H1 (cell line): Measurements from ENCODE around the gene SF3B1. TPM values are rescaled to one million over a fixed set of nuclear protein-coding genes. Genes with fewer than 3 reads are reported as not detected.

Experiments used
- CTCF ChIA-PET: fragments of 300-600 bp; sonication (Branson Sonifier 250); formaldehyde crosslinking; loops from one replicate; lab custom pipeline; 2021; ENCODE audit not compliant: partially characterized antibody; lab: Charles Lee
- POLR2A ChIA-PET: fragments of 300-600 bp; sonication (Branson Sonifier 250); formaldehyde crosslinking; loops from one replicate; lab custom pipeline; 2021; ENCODE audit warnings: inconsistent platforms; ENCODE audit not compliant: partially characterized antibody; lab: Charles Lee
- DNase-seq, 2 experiments: peaks; one replicate each; pipeline versions ENCODE4 v3.0.0 to v3.0.0-alpha.2; 2010 to 2022; ENCODE audit warnings: low spot score in 2 of 2, low read depth in 1 of 2, mixed read lengths in 1 of 2
- FAIRE-seq: peaks from 2 replicates; lab custom pipeline; 2011; peaks lifted over from hg19 to GRCh38; lab: Jason Lieb, UNC
- H2AFZ ChIP-seq: 2 replicates; pipeline ENCODE4 v1.8.1; 2012; ENCODE audit warnings: low read length, inconsistent platforms
- H2AK5ac ChIP-seq: 2 replicates; pipeline ENCODE4 v1.6.1; 2013; ENCODE audit warnings: low read depth, low read length
- H2BK120ac ChIP-seq: replicated peaks from 2 replicates; pipeline ENCODE3; 2013; ENCODE audit warnings: low read depth, low read length, inconsistent platforms
- H2BK12ac ChIP-seq: 2 replicates; pipeline ENCODE4 v1.6.1; 2013; ENCODE audit warnings: low read depth, low read length
- H2BK15ac ChIP-seq: 2 replicates; pipeline ENCODE4 v1.6.1; 2013; ENCODE audit warnings: low read length
- H2BK20ac ChIP-seq: 2 replicates; pipeline ENCODE4 v1.6.1; 2013; ENCODE audit warnings: low read length
- H2BK5ac ChIP-seq: 2 replicates; pipeline ENCODE4 v1.6.1; 2013; ENCODE audit warnings: low read depth, low read length
- H3K14ac ChIP-seq: 2 replicates; pipeline ENCODE4 v1.6.1; 2013; ENCODE audit warnings: inconsistent platforms; ENCODE audit not compliant: insufficient read length
- H3K18ac ChIP-seq: 2 replicates; pipeline ENCODE4 v1.6.1; 2013; ENCODE audit warnings: low read length; ENCODE audit errors: extremely low read depth
- H3K23ac ChIP-seq: 2 replicates; pipeline ENCODE4 v1.6.1; 2013; ENCODE audit warnings: inconsistent platforms; ENCODE audit not compliant: insufficient read length
- H3K23me2 ChIP-seq: 2 replicates; pipeline ENCODE4 v1.6.1; 2013; ENCODE audit warnings: low read depth, low read length
- H3K27ac ChIP-seq: 2 replicates; pipeline ENCODE4 v1.6.1; 2011; ENCODE audit warnings: low read depth, low read length, inconsistent platforms
- H3K27me3 ChIP-seq, 4 experiments: replicated peaks in 1 of 4; 1 replicate in 1 of 4; 2 replicates in 3 of 4; pipeline versions ENCODE4 v1.6.1 to v1.8.1; 2011 to 2013; ENCODE audit warnings: low read length in 3 of 4, mild to moderate bottlenecking in 3 of 4, inconsistent platforms in 2 of 4, mixed read lengths in 2 of 4, moderate library complexity in 1 of 4; ENCODE audit not compliant: control insufficient read depth in 3 of 4, insufficient read depth in 3 of 4; ENCODE audit errors: extremely low read depth in 1 of 4
- H3K36me3 ChIP-seq, 4 experiments: 2 replicates each; pipeline versions ENCODE4 v1.6.1 to v1.8.1; 2011 to 2013; ENCODE audit warnings: mild to moderate bottlenecking in 4 of 4, low read length in 3 of 4, moderate library complexity in 2 of 4, control low read depth in 1 of 4, inconsistent platforms in 1 of 4; ENCODE audit not compliant: insufficient read depth in 4 of 4, control insufficient read depth in 2 of 4
- H3K4ac ChIP-seq: replicated peaks from 2 replicates; pipeline ENCODE3; 2013; ENCODE audit warnings: low read length, low read depth, mixed read lengths, inconsistent platforms; ENCODE audit not compliant: insufficient read length
- H3K4me1 ChIP-seq, 4 experiments: replicated peaks in 1 of 4; 1 replicate in 1 of 4; 2 replicates in 3 of 4; pipeline versions ENCODE4 v1.6.1 to v1.8.1; 2011 to 2013; ENCODE audit warnings: low read length in 3 of 4, inconsistent platforms in 2 of 4, mixed read lengths in 1 of 4; ENCODE audit not compliant: insufficient read depth in 4 of 4, control insufficient read depth in 3 of 4
- H3K4me2 ChIP-seq, 2 experiments: 2 replicates each; pipeline versions ENCODE4 v1.6.1 to v1.8.1; 2011 to 2013; ENCODE audit warnings: low read depth in 2 of 2, low read length in 2 of 2, control low read depth in 1 of 2, inconsistent platforms in 1 of 2, mild to moderate bottlenecking in 1 of 2; ENCODE audit not compliant: insufficient read depth in 1 of 2
- H3K4me3 ChIP-seq, 4 experiments: fragments of 200-600, 300-600 bp in 1 of 4; sonication (generic), shearing (Covaris generic), sonication (Bioruptor Twin) in 1 of 4; 2 replicates each; pipeline versions ENCODE4 v1.5.1 to v1.8.1; 2011 to 2016; ENCODE audit warnings: low read length in 4 of 4, low read depth in 3 of 4, control low read depth in 2 of 4, inconsistent platforms in 2 of 4, mild to moderate bottlenecking in 2 of 4, mixed read lengths in 1 of 4, moderate library complexity in 1 of 4; ENCODE audit not compliant: insufficient read depth in 2 of 4; ENCODE audit errors: extremely low read depth in 1 of 4
- H3K56ac ChIP-seq: replicated peaks from 2 replicates; pipeline ENCODE3; 2013; ENCODE audit warnings: low read depth, mild to moderate bottlenecking, mixed read lengths, low read length, inconsistent platforms; ENCODE audit not compliant: insufficient read length
- H3K79me1 ChIP-seq: 2 replicates; pipeline ENCODE4 v1.6.1; 2013; ENCODE audit warnings: low read depth, low read length, control low read depth
- H3K79me2 ChIP-seq, 2 experiments: 2 replicates each; pipeline versions ENCODE4 v1.6.1 to v1.8.1; 2012 to 2013; ENCODE audit warnings: low read length in 2 of 2, mild to moderate bottlenecking in 2 of 2, inconsistent platforms in 1 of 2; ENCODE audit not compliant: insufficient read depth in 2 of 2, control insufficient read depth in 1 of 2
- H3K9ac ChIP-seq, 4 experiments: replicated peaks in 1 of 4; 1 replicate in 1 of 4; 2 replicates in 3 of 4; pipeline versions ENCODE4 v1.6.1 to v1.8.1; 2011 to 2013; ENCODE audit warnings: low read depth in 3 of 4, low read length in 3 of 4, control low read depth in 2 of 4, mild to moderate bottlenecking in 2 of 4, moderate library complexity in 2 of 4, inconsistent platforms in 1 of 4; ENCODE audit errors: extremely low read depth in 1 of 4
- H3K9me3 ChIP-seq, 2 experiments: 2 replicates each; pipeline versions ENCODE4 v1.6.1 to v1.8.1; 2012 to 2013; ENCODE audit warnings: mild to moderate bottlenecking in 2 of 2, moderate library complexity in 2 of 2, control low read depth in 1 of 2, inconsistent platforms in 1 of 2, low read depth in 1 of 2, low read length in 1 of 2, mixed read lengths in 1 of 2; ENCODE audit not compliant: insufficient read depth in 2 of 2
- H4K20me1 ChIP-seq, 2 experiments: replicated peaks in 1 of 2; 2 replicates each; pipeline versions ENCODE3 to v1.8.1; 2011 to 2013; ENCODE audit warnings: inconsistent platforms in 2 of 2, low read length in 2 of 2, mild to moderate bottlenecking in 1 of 2; ENCODE audit not compliant: insufficient read depth in 2 of 2, control insufficient read depth in 1 of 2
- H4K5ac ChIP-seq: 2 replicates; pipeline ENCODE4 v1.6.1; 2013; ENCODE audit warnings: low read length, low read depth, mixed read lengths, inconsistent platforms; ENCODE audit not compliant: insufficient read length
- H4K8ac ChIP-seq: 2 replicates; pipeline ENCODE4 v1.8.0; 2013; ENCODE audit warnings: mild to moderate bottlenecking, moderate library complexity, low read length, inconsistent platforms; ENCODE audit not compliant: insufficient read depth; ENCODE audit errors: extremely low read depth
- H4K91ac ChIP-seq: replicated peaks from 2 replicates; pipeline ENCODE3; 2013; ENCODE audit warnings: low read length, mixed read lengths, inconsistent platforms; ENCODE audit not compliant: insufficient read length
- CBX8 ChIP-seq: fragments of 300-800, 300-1000 bp; sonication (generic); IDR thresholded peaks from 2 replicates; pipeline ENCODE4 v1.7.1; 2016; ENCODE audit warnings: low read depth, low read length, borderline replicate concordance
- CHD1 ChIP-seq: IDR thresholded peaks from 2 replicates; pipeline ENCODE4 v1.6.1; 2012; ENCODE audit warnings: low read depth, low read length, improper control_type of control experiment
- EGR1 ChIP-seq: IDR thresholded peaks from 2 replicates; pipeline ENCODE4 v1.6.1; 2011; ENCODE audit warnings: low read depth, low read length, borderline replicate concordance
- EP300 ChIP-seq, 2 experiments: IDR thresholded peaks; 1 replicate in 1 of 2; 2 replicates in 1 of 2; pipeline ENCODE4 v1.6.1; 2011 to 2012; ENCODE audit warnings: low read depth in 2 of 2, low read length in 2 of 2, mild to moderate bottlenecking in 2 of 2, borderline replicate concordance in 1 of 2, inconsistent platforms in 1 of 2, moderate library complexity in 1 of 2
- KDM1A ChIP-seq: fragments of 200-600, 300-600 bp; sonication (generic); IDR thresholded peaks from 2 replicates; pipeline ENCODE4 v1.7.1; 2016; ENCODE audit warnings: mild to moderate bottlenecking, low read length, borderline replicate concordance
- KDM4A ChIP-seq: IDR thresholded peaks from one replicate; pipeline ENCODE4 v1.7.1; 2012; ENCODE audit warnings: low read depth, mild to moderate bottlenecking, moderate library complexity, low read length, inconsistent platforms; ENCODE audit not compliant: severe bottlenecking
- KDM5A ChIP-seq: fragments of 200-600 bp; IDR thresholded peaks from 2 replicates; pipeline ENCODE4 v1.7.1; 2012; ENCODE audit warnings: mild to moderate bottlenecking, low read length, inconsistent platforms, mixed read lengths
- MAX ChIP-seq: IDR thresholded peaks from 2 replicates; pipeline ENCODE4 v1.6.1; 2012; ENCODE audit warnings: inconsistent platforms
- NANOG ChIP-seq: IDR thresholded peaks from 2 replicates; pipeline ENCODE4 v1.6.1; 2011; ENCODE audit warnings: low read length, low read depth, mild to moderate bottlenecking, inconsistent platforms; ENCODE audit not compliant: insufficient read depth, poor library complexity, severe bottlenecking
- RBBP5 ChIP-seq: IDR thresholded peaks from 2 replicates; pipeline ENCODE4 v1.7.1; 2012; ENCODE audit warnings: low read depth, mild to moderate bottlenecking, inconsistent platforms, low read length, moderate library complexity, borderline replicate concordance
- RFX5 ChIP-seq: IDR thresholded peaks from 2 replicates; pipeline ENCODE4 v1.6.1; 2011; ENCODE audit warnings: low read depth, low read length, improper control_type of control experiment, borderline replicate concordance
- SIX5 ChIP-seq: IDR thresholded peaks from 2 replicates; pipeline ENCODE4 v1.6.1; 2011; ENCODE audit warnings: mild to moderate bottlenecking, low read depth, low read length
- SP1 ChIP-seq: IDR thresholded peaks from 2 replicates; pipeline ENCODE4 v1.6.1; 2011; ENCODE audit warnings: low read depth, low read length
- TBP ChIP-seq: IDR thresholded peaks from 2 replicates; pipeline ENCODE4 v1.6.1; 2011; ENCODE audit warnings: low read depth, low read length, improper control_type of control experiment
- YY1 ChIP-seq: IDR thresholded peaks from 2 replicates; pipeline ENCODE4 v1.6.1; 2011; ENCODE audit warnings: low read depth, mild to moderate bottlenecking, low read length
- WGBS, 2 experiments: shearing (Covaris generic) in 1 of 2; methylation state at CpG; one replicate each; pipeline versions ENCODE4 v1.1.6 to v1.1.7; 2013 to 2015; ENCODE audit warnings: low lambda C conversion rate in 2 of 2, mixed read lengths in 2 of 2, inconsistent platforms in 1 of 2, low coverage in 1 of 2, missing lambda C conversion rate in 1 of 2; ENCODE audit not compliant: insufficient replicate concordance in 2 of 2, insufficient coverage in 1 of 2, insufficient read length in 1 of 2; ENCODE audit errors: extremely low coverage in 1 of 2, missing lambda C conversion rate in 1 of 2; 5-methylcytosine and 5-hydroxymethylcytosine counted together
- polyA plus RNA-seq, 7 experiments: library from polyadenylated mRNA; depleted of rRNA in 3 of 7; stranded (reverse) in 5 of 7; unstranded in 2 of 7; fragments of >200 nt in 5 of 7; fragments of 200-250 nt in 2 of 7; gene quantifications; 1 replicate in 5 of 7; 2 replicates in 1 of 7; 4 replicates in 1 of 7; pipeline versions ENCODE4 v1.2.1 to v1.2.3, GENCODE V29; 2011 to 2013; ENCODE audit warnings: missing spikeins in 2 of 7, mixed read lengths in 2 of 7
- total RNA-seq: library from RNA; stranded (reverse); fragmentation: NEBNext Ultra II Directional; extraction: Animal tissue kit (Norgen Biotek cat#: 25700); gene quantifications from 2 replicates; pipeline ENCODE4 v1.2.1, GENCODE V29; 2021

SF3B1 gene
- total and polyA plus RNA-seq, 2 of the 8 experiments (the other 6 are each of a cell fraction or from before 2014, with no cell fraction given): 320 to 403 TPM

DNA sequence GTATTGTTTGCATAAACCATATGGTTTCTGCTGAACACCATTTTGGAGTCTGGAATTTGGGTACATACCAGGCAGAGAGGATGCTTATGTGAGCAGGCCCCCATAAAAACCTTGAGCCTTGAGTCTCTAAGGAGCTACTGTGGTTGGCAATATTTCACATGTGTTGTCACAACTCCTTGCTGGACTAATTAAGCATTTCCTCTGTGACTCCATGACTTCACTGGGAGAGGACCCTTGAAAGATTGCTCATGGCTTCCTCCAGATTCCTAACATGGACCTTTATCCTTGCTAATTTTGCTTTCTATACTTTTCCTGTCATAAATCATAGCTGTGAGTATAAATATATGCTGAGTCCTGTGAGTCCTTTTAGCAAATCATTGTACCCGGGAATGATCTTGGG lies 10.9 kb upstream of the SF3B1 start:
- Histone ChIP-seq H3K18ac (no peak overlapping the region), H3K79me2 (no peaks in the 10 kb centered on the region), H2BK5ac (no peak overlapping the region), H3K27me3 (no peaks in the 10 kb centered on the region), H3K56ac (no peak overlapping the region), H3K9me3 (peaks cover 0 to 3% of the 10 kb centered on the region in 2 experiments; a peak in 1 of 4 replicates), H3K9ac (no peak overlapping the region; a peak in 1 of 7 replicates), H2BK12ac (no peak overlapping the region), H3K23me2 (no peaks in the 10 kb centered on the region; the same call in 1 of the 2 replicates), H3K23ac (no peak overlapping the region)
- 91% methylated on average over 1 of the region's 1 CpG; no CpG with 5 or more reads in 1 of the 2 experiments for WGBS, 2 experiments
- TF ChIP-seq EGR1 (no peak), KDM5A (no peak), KDM1A (no peak), SP1 (no peak), MAX (no peak), NANOG (no peak), CHD1 (no peak), EP300 (IDR thresholded peaks at IDR 0.05; ENCODE audit: borderline replicate concordance in 1 of 2, low read depth in 2 of 2, low read length in 2 of 2) (no peak), CBX8 (no peak), RFX5 (no peak), KDM4A (no peak), RBBP5 (no peak), SIX5 (no peak), YY1 (no peak), TBP (no peak)
- TF ChIP-seq, all 59 proteins: peak for 0
- no peak overlapping the region for H2AFZ ChIP-seq
- no peak overlapping the region for H4K91ac ChIP-seq
- H3K79me1 ChIP-seq: no peaks in the 10 kb centered on the region
- no peak overlapping the region for H3K4me2 ChIP-seq
- CTCF ChIA-PET: interaction anchor here (0.9 kb wide), 1 partner anchor 745 kb away, joined by 3 read pairs; no protein-coding TSS in a partner anchor
- H3K27ac ChIP-seq: no peak overlapping the region
- POLR2A ChIA-PET: no interaction called here
- H2BK120ac ChIP-seq: no peak overlapping the region
- H3K4me1 ChIP-seq: no peaks in the 10 kb centered on the region
- no peak overlapping the region for H3K4me3 ChIP-seq
- DNase-seq (no peak), FAIRE-seq (no peak)
- H2AK5ac ChIP-seq: no peak overlapping the region
- H2BK15ac ChIP-seq: no peak overlapping the region
- H3K36me3 ChIP-seq: no peaks in the 10 kb centered on the region
- H3K14ac ChIP-seq: no peak overlapping the region
- no peak overlapping the region for H4K8ac ChIP-seq
- no peaks in the 10 kb centered on the region for H4K20me1 ChIP-seq
- H4K5ac ChIP-seq: no peak overlapping the region
- H2BK20ac ChIP-seq: no peak overlapping the region
- H3K4ac ChIP-seq: no peak overlapping the region
